ENCODE data around the gene TNS1. TPM values are rescaled to one million over a fixed set of nuclear protein-coding genes. Genes with fewer than 3 reads are reported as not detected.
A peak's percentile ranks its signal among the peaks of the same experiment; 100 is the strongest.
"Not testable (repeated sequence)": the region's sequence is repeated elsewhere in the genome, so short reads cannot be mapped to it uniquely, and the experiment has no call there.

Gene TNS1
- total RNA-seq, 2 donors from 2014 or later: 20.6 to 164 TPM

DNA sequence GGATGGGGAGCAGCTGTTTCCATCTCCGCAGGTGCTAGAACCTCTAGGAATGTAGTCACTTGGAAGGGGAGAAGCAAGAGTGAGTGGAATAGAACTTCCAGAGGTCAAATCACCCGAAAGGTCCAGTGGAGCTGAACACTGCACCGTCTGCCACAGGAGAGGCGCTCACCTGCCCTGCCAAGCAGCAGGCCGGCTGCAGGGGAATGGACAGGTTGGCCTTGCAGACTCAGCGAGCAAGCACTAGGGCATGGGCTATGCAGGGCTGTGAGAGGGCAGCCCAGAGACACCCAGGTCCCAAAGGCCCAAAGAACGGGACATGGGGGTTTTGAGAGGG is 214.2 kb downstream of the TNS1 start:
- intact Hi-C loops (cut with DNase I): loop anchor here (2.0 to 10.0 kb wide), 4 partner anchors 98 to 286 kb away; no protein-coding TSS in a partner anchor
- Histone ChIP-seq H3K27ac (no peak overlapping the region), H3K4me3 (no peak overlapping the region), H3K27me3 (no peaks in the 10 kb centered on the region), H3K4me1 (no peaks in the 10 kb centered on the region), H3K36me3 (no peaks in the 10 kb centered on the region), H3K9me3 (no peaks in the 10 kb centered on the region), H3K9ac (ENCODE audit: low read depth in 2 of 2, low read length in 2 of 2) (no peak overlapping the region)
- no peak for DNase-seq
- TF ChIP-seq CTCF (IDR thresholded peaks at IDR 0.05): no peak

GRCh38 chr2:217787160-217787877 is 215.5 kb downstream of the TNS1 start:
- Histone ChIP-seq H3K27me3 (no peaks in the 10 kb centered on the region), H3K4me3 (no peak overlapping the region), H3K9me3 (no peaks in the 10 kb centered on the region), H3K27ac (no peak overlapping the region), H3K36me3 (no peaks in the 10 kb centered on the region), H3K9ac (ENCODE audit: low read depth in 2 of 2, low read length in 2 of 2) (no peak overlapping the region), H3K4me1 (no peaks in the 10 kb centered on the region)
- intact Hi-C loops (cut with DNase I): loop anchor here (10.0 kb wide), 2 partner anchors 247 to 287 kb away; no protein-coding TSS in a partner anchor
- no peak for DNase-seq
- no peak for TF ChIP-seq CTCF (IDR thresholded peaks at IDR 0.05)

DNA sequence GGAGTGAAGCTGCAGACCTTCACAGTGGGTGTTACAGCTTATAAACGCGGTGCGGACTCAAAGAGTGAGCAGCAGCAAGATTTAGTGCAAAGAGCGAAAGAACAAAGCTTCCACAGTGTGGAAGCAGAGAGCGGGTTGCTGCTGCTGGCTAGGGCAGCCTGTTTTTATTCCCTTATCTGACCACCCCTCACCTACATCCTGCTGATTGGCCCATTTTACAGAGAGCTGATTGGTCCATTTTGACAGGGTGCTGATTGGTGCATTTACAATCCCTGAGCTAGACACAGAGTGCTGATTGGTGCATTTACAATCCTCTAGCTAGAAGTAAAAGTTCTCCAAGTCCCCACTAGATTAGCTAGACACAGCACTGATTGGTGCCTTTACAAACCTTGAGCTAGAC is 216.2 kb downstream of the TNS1 start:
- H3K4me3 ChIP-seq: not testable (repeated sequence)

GRCh38 chr2:217785544-217786045 is 217.2 kb downstream of the TNS1 start:
- TF ChIP-seq CTCF (IDR thresholded peaks at IDR 0.05): peak; percentile 93
- no peaks in the 10 kb centered on the region for H3K27me3 ChIP-seq
- no peaks in the 10 kb centered on the region for H3K4me1 ChIP-seq
- DNase-seq: peak; percentile 78
- no peaks in the 10 kb centered on the region for H3K36me3 ChIP-seq
- intact Hi-C loops (cut with DNase I): loop anchor here (10.0 kb wide), 2 partner anchors 249 to 289 kb away; no protein-coding TSS in a partner anchor
- H3K9me3 ChIP-seq: no peaks in the 10 kb centered on the region
- H3K9ac ChIP-seq (ENCODE audit: low read depth in 2 of 2, low read length in 2 of 2): no peak overlapping the region
- H3K27ac ChIP-seq: no peak overlapping the region
- H3K4me3 ChIP-seq: no peak overlapping the region

More for the DNA sequence above, 216.2 kb downstream of the TNS1 start:
- not testable (repeated sequence) for H3K27ac ChIP-seq; H3K9me3 ChIP-seq; DNase-seq; H3K27me3 ChIP-seq; H3K36me3 ChIP-seq; H3K4me1 ChIP-seq; H3K9ac ChIP-seq (ENCODE audit: low read depth in 2 of 2, low read length in 2 of 2)
- intact Hi-C loops (cut with DNase I): loop anchor here (10.0 kb wide), 2 partner anchors 248 to 288 kb away; no protein-coding TSS in a partner anchor

- intact Hi-C loops (cut with DNase I): loop anchor here (10.0 kb wide), 2 partner anchors 250 to 290 kb away; no protein-coding TSS in a partner anchor
Measured at GRCh38 chr2:217784996-217785543, 217.7 kb downstream of the TNS1 start.

More at GRCh38 chr2:217784996-217785543, 217.7 kb downstream of the TNS1 start:
- DNase-seq: no peak
- no peak for TF ChIP-seq CTCF (IDR thresholded peaks at IDR 0.05)
- H3K9ac ChIP-seq (ENCODE audit: low read depth in 2 of 2, low read length in 2 of 2): no peak overlapping the region
- no peaks in the 10 kb centered on the region for H3K9me3 ChIP-seq
- no peak overlapping the region for H3K27ac ChIP-seq
- no peak overlapping the region for H3K4me3 ChIP-seq
- H3K4me1 ChIP-seq: no peaks in the 10 kb centered on the region
- H3K36me3 ChIP-seq: no peaks in the 10 kb centered on the region
- no peaks in the 10 kb centered on the region for H3K27me3 ChIP-seq

Data from colonic mucosa (tissue), 4 donors.